H1 (cell line): ENCODE results near the gene FH. TPM values are rescaled to one million over a fixed set of nuclear protein-coding genes. Genes with fewer than 3 reads are reported as not detected.
A peak's percentile ranks its signal among the peaks of the same experiment; 100 is the strongest.

Experiments used
- CTCF ChIA-PET: fragments of 300-600 bp; sonication (Branson Sonifier 250); formaldehyde crosslinking; loops from one replicate; lab custom pipeline; 2021; ENCODE audit not compliant: partially characterized antibody; lab: Charles Lee
- POLR2A ChIA-PET: fragments of 300-600 bp; sonication (Branson Sonifier 250); formaldehyde crosslinking; loops from one replicate; lab custom pipeline; 2021; ENCODE audit warnings: inconsistent platforms; ENCODE audit not compliant: partially characterized antibody; lab: Charles Lee
- DNase-seq, 2 experiments: peaks; one replicate each; pipeline versions ENCODE4 v3.0.0 to v3.0.0-alpha.2; 2010 to 2022; ENCODE audit warnings: low spot score in 2 of 2, low read depth in 1 of 2, mixed read lengths in 1 of 2
- FAIRE-seq: peaks from 2 replicates; lab custom pipeline; 2011; peaks lifted over from hg19 to GRCh38; lab: Jason Lieb, UNC
- H2AFZ ChIP-seq: 2 replicates; pipeline ENCODE4 v1.8.1; 2012; ENCODE audit warnings: low read length, inconsistent platforms
- H2AK5ac ChIP-seq: 2 replicates; pipeline ENCODE4 v1.6.1; 2013; ENCODE audit warnings: low read depth, low read length
- H2BK120ac ChIP-seq: replicated peaks from 2 replicates; pipeline ENCODE3; 2013; ENCODE audit warnings: low read depth, low read length, inconsistent platforms
- H2BK12ac ChIP-seq: 2 replicates; pipeline ENCODE4 v1.6.1; 2013; ENCODE audit warnings: low read depth, low read length
- H2BK15ac ChIP-seq: 2 replicates; pipeline ENCODE4 v1.6.1; 2013; ENCODE audit warnings: low read length
- H2BK20ac ChIP-seq: 2 replicates; pipeline ENCODE4 v1.6.1; 2013; ENCODE audit warnings: low read length
- H2BK5ac ChIP-seq: 2 replicates; pipeline ENCODE4 v1.6.1; 2013; ENCODE audit warnings: low read depth, low read length
- H3K14ac ChIP-seq: 2 replicates; pipeline ENCODE4 v1.6.1; 2013; ENCODE audit warnings: inconsistent platforms; ENCODE audit not compliant: insufficient read length
- H3K18ac ChIP-seq: 2 replicates; pipeline ENCODE4 v1.6.1; 2013; ENCODE audit warnings: low read length; ENCODE audit errors: extremely low read depth
- H3K23ac ChIP-seq: 2 replicates; pipeline ENCODE4 v1.6.1; 2013; ENCODE audit warnings: inconsistent platforms; ENCODE audit not compliant: insufficient read length
- H3K23me2 ChIP-seq: 2 replicates; pipeline ENCODE4 v1.6.1; 2013; ENCODE audit warnings: low read depth, low read length
- H3K27ac ChIP-seq: 2 replicates; pipeline ENCODE4 v1.6.1; 2011; ENCODE audit warnings: low read depth, low read length, inconsistent platforms
- H3K27me3 ChIP-seq, 4 experiments: replicated peaks in 1 of 4; 1 replicate in 1 of 4; 2 replicates in 3 of 4; pipeline versions ENCODE4 v1.6.1 to v1.8.1; 2011 to 2013; ENCODE audit warnings: low read length in 3 of 4, mild to moderate bottlenecking in 3 of 4, inconsistent platforms in 2 of 4, mixed read lengths in 2 of 4, moderate library complexity in 1 of 4; ENCODE audit not compliant: control insufficient read depth in 3 of 4, insufficient read depth in 3 of 4; ENCODE audit errors: extremely low read depth in 1 of 4
- H3K36me3 ChIP-seq, 4 experiments: 2 replicates each; pipeline versions ENCODE4 v1.6.1 to v1.8.1; 2011 to 2013; ENCODE audit warnings: mild to moderate bottlenecking in 4 of 4, low read length in 3 of 4, moderate library complexity in 2 of 4, control low read depth in 1 of 4, inconsistent platforms in 1 of 4; ENCODE audit not compliant: insufficient read depth in 4 of 4, control insufficient read depth in 2 of 4
- H3K4ac ChIP-seq: replicated peaks from 2 replicates; pipeline ENCODE3; 2013; ENCODE audit warnings: low read length, low read depth, mixed read lengths, inconsistent platforms; ENCODE audit not compliant: insufficient read length
- H3K4me1 ChIP-seq, 4 experiments: replicated peaks in 1 of 4; 1 replicate in 1 of 4; 2 replicates in 3 of 4; pipeline versions ENCODE4 v1.6.1 to v1.8.1; 2011 to 2013; ENCODE audit warnings: low read length in 3 of 4, inconsistent platforms in 2 of 4, mixed read lengths in 1 of 4; ENCODE audit not compliant: insufficient read depth in 4 of 4, control insufficient read depth in 3 of 4
- H3K4me2 ChIP-seq, 2 experiments: 2 replicates each; pipeline versions ENCODE4 v1.6.1 to v1.8.1; 2011 to 2013; ENCODE audit warnings: low read depth in 2 of 2, low read length in 2 of 2, control low read depth in 1 of 2, inconsistent platforms in 1 of 2, mild to moderate bottlenecking in 1 of 2; ENCODE audit not compliant: insufficient read depth in 1 of 2
- H3K4me3 ChIP-seq, 4 experiments: fragments of 200-600, 300-600 bp in 1 of 4; sonication (generic), shearing (Covaris generic), sonication (Bioruptor Twin) in 1 of 4; 2 replicates each; pipeline versions ENCODE4 v1.5.1 to v1.8.1; 2011 to 2016; ENCODE audit warnings: low read length in 4 of 4, low read depth in 3 of 4, control low read depth in 2 of 4, inconsistent platforms in 2 of 4, mild to moderate bottlenecking in 2 of 4, mixed read lengths in 1 of 4, moderate library complexity in 1 of 4; ENCODE audit not compliant: insufficient read depth in 2 of 4; ENCODE audit errors: extremely low read depth in 1 of 4
- H3K56ac ChIP-seq: replicated peaks from 2 replicates; pipeline ENCODE3; 2013; ENCODE audit warnings: low read depth, mild to moderate bottlenecking, mixed read lengths, low read length, inconsistent platforms; ENCODE audit not compliant: insufficient read length
- H3K79me1 ChIP-seq: 2 replicates; pipeline ENCODE4 v1.6.1; 2013; ENCODE audit warnings: low read depth, low read length, control low read depth
- H3K79me2 ChIP-seq, 2 experiments: 2 replicates each; pipeline versions ENCODE4 v1.6.1 to v1.8.1; 2012 to 2013; ENCODE audit warnings: low read length in 2 of 2, mild to moderate bottlenecking in 2 of 2, inconsistent platforms in 1 of 2; ENCODE audit not compliant: insufficient read depth in 2 of 2, control insufficient read depth in 1 of 2
- H3K9ac ChIP-seq, 4 experiments: replicated peaks in 1 of 4; 1 replicate in 1 of 4; 2 replicates in 3 of 4; pipeline versions ENCODE4 v1.6.1 to v1.8.1; 2011 to 2013; ENCODE audit warnings: low read depth in 3 of 4, low read length in 3 of 4, control low read depth in 2 of 4, mild to moderate bottlenecking in 2 of 4, moderate library complexity in 2 of 4, inconsistent platforms in 1 of 4; ENCODE audit errors: extremely low read depth in 1 of 4
- H3K9me3 ChIP-seq, 2 experiments: 2 replicates each; pipeline versions ENCODE4 v1.6.1 to v1.8.1; 2012 to 2013; ENCODE audit warnings: mild to moderate bottlenecking in 2 of 2, moderate library complexity in 2 of 2, control low read depth in 1 of 2, inconsistent platforms in 1 of 2, low read depth in 1 of 2, low read length in 1 of 2, mixed read lengths in 1 of 2; ENCODE audit not compliant: insufficient read depth in 2 of 2
- H4K20me1 ChIP-seq, 2 experiments: replicated peaks in 1 of 2; 2 replicates each; pipeline versions ENCODE3 to v1.8.1; 2011 to 2013; ENCODE audit warnings: inconsistent platforms in 2 of 2, low read length in 2 of 2, mild to moderate bottlenecking in 1 of 2; ENCODE audit not compliant: insufficient read depth in 2 of 2, control insufficient read depth in 1 of 2
- H4K5ac ChIP-seq: 2 replicates; pipeline ENCODE4 v1.6.1; 2013; ENCODE audit warnings: low read length, low read depth, mixed read lengths, inconsistent platforms; ENCODE audit not compliant: insufficient read length
- H4K8ac ChIP-seq: 2 replicates; pipeline ENCODE4 v1.8.0; 2013; ENCODE audit warnings: mild to moderate bottlenecking, moderate library complexity, low read length, inconsistent platforms; ENCODE audit not compliant: insufficient read depth; ENCODE audit errors: extremely low read depth
- H4K91ac ChIP-seq: replicated peaks from 2 replicates; pipeline ENCODE3; 2013; ENCODE audit warnings: low read length, mixed read lengths, inconsistent platforms; ENCODE audit not compliant: insufficient read length
- CHD1 ChIP-seq: IDR thresholded peaks from 2 replicates; pipeline ENCODE4 v1.6.1; 2012; ENCODE audit warnings: low read depth, low read length, improper control_type of control experiment
- GABPA ChIP-seq: IDR thresholded peaks from 2 replicates; pipeline ENCODE4 v1.6.1; 2011; ENCODE audit warnings: mild to moderate bottlenecking, low read length, moderate library complexity, borderline replicate concordance; ENCODE audit not compliant: insufficient read depth
- HDAC2 ChIP-seq, 2 experiments: fragments of 300-600 bp in 1 of 2; sonication (generic) in 1 of 2; IDR thresholded peaks; 2 replicates each; pipeline ENCODE4 v1.6.1; 2011 to 2012; ENCODE audit warnings: low read depth in 2 of 2, low read length in 2 of 2, mild to moderate bottlenecking in 2 of 2, moderate library complexity in 2 of 2, borderline replicate concordance in 1 of 2, inconsistent platforms in 1 of 2
- JUN ChIP-seq: IDR thresholded peaks from 2 replicates; pipeline ENCODE4 v1.6.1; 2011; ENCODE audit warnings: low read depth, mild to moderate bottlenecking, improper control_type of control experiment, low read length
- MAX ChIP-seq: IDR thresholded peaks from 2 replicates; pipeline ENCODE4 v1.6.1; 2012; ENCODE audit warnings: inconsistent platforms
- RAD21 ChIP-seq, 2 experiments: IDR thresholded peaks in 1 of 2; conservative IDR thresholded peaks in 1 of 2; 2 replicates each; pipeline ENCODE4 v1.6.1; 2011; ENCODE audit warnings: low read depth in 2 of 2, low read length in 2 of 2, improper control_type of control experiment in 1 of 2, inconsistent platforms in 1 of 2, mild to moderate bottlenecking in 1 of 2, moderate library complexity in 1 of 2
- RNF2 ChIP-seq: fragments of 200-900, 300-1000 bp; sonication (generic); IDR thresholded peaks from 2 replicates; pipeline ENCODE4 v1.7.1; 2016; ENCODE audit warnings: borderline replicate concordance, low read depth, mild to moderate bottlenecking, antibody characterized with exemption, low read length; ENCODE audit not compliant: poor library complexity, severe bottlenecking; ENCODE audit errors: missing control alignments
- SIN3A ChIP-seq, 2 experiments: IDR thresholded peaks in 1 of 2; conservative IDR thresholded peaks in 1 of 2; 2 replicates each; pipeline ENCODE4 v1.6.1; 2011 to 2012; ENCODE audit warnings: low read length in 2 of 2, improper control_type of control experiment in 1 of 2, low read depth in 1 of 2, mild to moderate bottlenecking in 1 of 2
- SUZ12 ChIP-seq: fragments of 200-600 bp; sonication (generic); IDR thresholded peaks from 2 replicates; pipeline ENCODE4 v1.6.1; 2012; ENCODE audit warnings: mild to moderate bottlenecking, inconsistent platforms, low read length, moderate library complexity, mixed read lengths
- TEAD4 ChIP-seq: IDR thresholded peaks from 2 replicates; pipeline ENCODE4 v1.6.1; 2012; ENCODE audit warnings: low read depth, low read length, inconsistent platforms, mixed read lengths
- WGBS, 2 experiments: shearing (Covaris generic) in 1 of 2; methylation state at CpG; one replicate each; pipeline versions ENCODE4 v1.1.6 to v1.1.7; 2013 to 2015; ENCODE audit warnings: low lambda C conversion rate in 2 of 2, mixed read lengths in 2 of 2, inconsistent platforms in 1 of 2, low coverage in 1 of 2, missing lambda C conversion rate in 1 of 2; ENCODE audit not compliant: insufficient replicate concordance in 2 of 2, insufficient coverage in 1 of 2, insufficient read length in 1 of 2; ENCODE audit errors: extremely low coverage in 1 of 2, missing lambda C conversion rate in 1 of 2; 5-methylcytosine and 5-hydroxymethylcytosine counted together
- polyA plus RNA-seq, 7 experiments: library from polyadenylated mRNA; depleted of rRNA in 3 of 7; stranded (reverse) in 5 of 7; unstranded in 2 of 7; fragments of >200 nt in 5 of 7; fragments of 200-250 nt in 2 of 7; gene quantifications; 1 replicate in 5 of 7; 2 replicates in 1 of 7; 4 replicates in 1 of 7; pipeline versions ENCODE4 v1.2.1 to v1.2.3, GENCODE V29; 2011 to 2013; ENCODE audit warnings: missing spikeins in 2 of 7, mixed read lengths in 2 of 7
- total RNA-seq: library from RNA; stranded (reverse); fragmentation: NEBNext Ultra II Directional; extraction: Animal tissue kit (Norgen Biotek cat#: 25700); gene quantifications from 2 replicates; pipeline ENCODE4 v1.2.1, GENCODE V29; 2021
- TF ChIP-seq, protein P1 (sequence below): IDR thresholded peaks from 2 replicates; pipeline ENCODE4 v1.6.1; 2012; ENCODE audit warnings: inconsistent platforms

Gene FH
- total and polyA plus RNA-seq, 2 of the 8 experiments (the other 6 are each of a cell fraction or from before 2014, with no cell fraction given): 45.0 to 81.9 TPM

DNA sequence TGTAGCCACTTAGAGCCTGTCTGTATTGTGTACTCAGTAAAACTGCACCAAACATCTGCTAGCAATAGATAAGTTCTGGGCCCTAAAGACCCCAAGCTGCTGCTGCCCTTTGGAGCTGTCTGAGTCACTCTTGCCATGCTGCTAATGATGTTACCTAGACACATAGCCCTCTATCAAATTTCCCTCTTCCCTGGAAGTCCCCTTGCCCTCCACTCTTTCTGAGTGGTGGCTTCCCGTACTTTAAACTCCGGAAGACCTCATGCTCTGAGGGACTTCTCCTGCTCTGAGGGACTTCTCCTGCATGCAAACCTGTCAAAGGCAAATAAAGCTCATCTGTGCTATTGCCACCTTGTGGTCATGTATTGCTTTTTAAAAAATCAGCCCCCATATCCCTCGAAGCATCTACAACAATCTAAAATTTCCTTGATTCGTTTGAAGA lies 34.0 kb downstream of the FH start:
- Histone ChIP-seq H4K8ac (no peak overlapping the region), H2BK5ac (no peak overlapping the region), H2AFZ (no peak overlapping the region), H3K27ac (no peak overlapping the region), H3K9ac (no peak overlapping the region), H3K27me3 (no peaks in the 10 kb centered on the region), H3K79me2 (no peaks in the 10 kb centered on the region), H3K56ac (no peak overlapping the region), H3K4ac (no peak overlapping the region), H4K5ac (no peak overlapping the region), H3K23ac (no peak overlapping the region), H3K18ac (no peak overlapping the region), H4K91ac (no peak overlapping the region), H2BK15ac (no peak overlapping the region), H3K36me3 (no peaks in the 10 kb centered on the region), H3K4me1 (no peaks in the 10 kb centered on the region), H3K79me1 (no peaks in the 10 kb centered on the region), H2BK12ac (no peak overlapping the region), H3K4me3 (no peak overlapping the region), H2AK5ac (no peak overlapping the region), H3K14ac (no peak overlapping the region), H2BK20ac (no peak overlapping the region), H3K23me2 (no peaks in the 10 kb centered on the region), H2BK120ac (no peak overlapping the region), H4K20me1 (no peaks in the 10 kb centered on the region), H3K4me2 (no peak overlapping the region), H3K9me3 (no peaks in the 10 kb centered on the region)
- 86% methylated on average over 4 of the region's 4 CpGs; no CpG with 5 or more reads in 1 of the 2 experiments for WGBS, 2 experiments
- FAIRE-seq: peak; percentile 83
- DNase-seq: no peak
- ChIA-PET POLR2A (interaction anchor here (0.8 kb wide), 1 partner anchor 8 kb away, joined by 3 read pairs; no protein-coding TSS in a partner anchor), CTCF (interaction anchor here (0.5 to 2.9 kb wide), 30 partner anchors 9 to 1020 kb away, joined by 3 to 15 read pairs (median 4); no protein-coding TSS in a partner anchor)
- TF ChIP-seq RNF2 (no peak), RAD21 (IDR thresholded peaks at IDR 0.05 in 1 of 2, conservative IDR thresholded peaks at IDR 0.05 in 1 of 2; ENCODE audit: low read depth in 2 of 2, low read length in 2 of 2) (peak; percentile 61 to 69), HDAC2 (IDR thresholded peaks at IDR 0.05; ENCODE audit: borderline replicate concordance in 1 of 2, low read depth in 2 of 2, low read length in 2 of 2) (no peak), CHD1 (no peak), SUZ12 (no peak), JUN (no peak), GABPA (no peak), MAX (peak; percentile 63; the same call in 1 of the 2 replicates), SIN3A (conservative IDR thresholded peaks at IDR 0.05 in 1 of 2, IDR thresholded peaks at IDR 0.05 in 1 of 2; ENCODE audit: low read depth in 1 of 2, low read length in 2 of 2) (no peak), TEAD4 (no peak)
- TF ChIP-seq, protein P1, sequence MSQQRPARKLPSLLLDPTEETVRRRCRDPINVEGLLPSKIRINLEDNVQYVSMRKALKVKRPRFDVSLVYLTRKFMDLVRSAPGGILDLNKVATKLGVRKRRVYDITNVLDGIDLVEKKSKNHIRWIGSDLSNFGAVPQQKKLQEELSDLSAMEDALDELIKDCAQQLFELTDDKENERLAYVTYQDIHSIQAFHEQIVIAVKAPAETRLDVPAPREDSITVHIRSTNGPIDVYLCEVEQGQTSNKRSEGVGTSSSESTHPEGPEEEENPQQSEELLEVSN: 0 out of 2 replicates have a peak, but pooled peaks have one; percentile 36
